EL (cell line): ENCODE measurements around the gene TOB2.
"Not testable (repeated sequence)": the region's sequence is repeated elsewhere in the genome, so short reads cannot be mapped to it uniquely, and the experiment has no call there.

ENCODE experiments used
- DNase-seq: peaks from one replicate; pipeline ENCODE4 v3.0.0-alpha.2; 2016

The TOB2 gene

GRCh38 chr22:41425660-41426365 lies 20.8 kb downstream of the TOB2 start:
- DNase-seq, result no peak

GRCh38 chr22:41418717-41419116 lies 27.9 kb downstream of the TOB2 start:
- no peak for DNase-seq

GRCh38 chr22:41417622-41418390 lies 28.8 kb downstream of the TOB2 start:
- DNase-seq, result peak; percentile 27

DNA sequence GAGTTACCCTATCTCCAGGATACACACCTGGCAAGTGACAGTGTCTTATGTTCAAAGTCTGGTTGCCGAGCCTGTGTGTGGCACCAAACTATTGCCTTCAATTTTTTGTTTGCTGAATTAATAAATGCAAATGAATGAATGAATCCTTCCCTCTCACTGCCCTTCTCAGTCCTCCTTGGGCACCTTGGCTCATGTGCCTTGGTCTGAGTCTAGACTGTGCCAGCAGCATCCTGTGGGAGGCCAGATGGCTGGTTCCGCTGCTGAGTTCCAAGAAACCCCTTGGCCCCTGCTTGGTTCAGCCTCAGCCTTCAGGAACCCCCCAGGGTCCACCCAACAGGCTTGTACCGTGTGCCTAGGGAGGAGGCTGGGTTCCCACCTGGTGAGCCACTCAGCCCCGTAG lies 31.0 kb downstream of the TOB2 start:
- no peak for DNase-seq

- no peak for DNase-seq
Measured at GRCh38 chr22:41411021-41411851, 35.4 kb downstream of the TOB2 start.

DNA sequence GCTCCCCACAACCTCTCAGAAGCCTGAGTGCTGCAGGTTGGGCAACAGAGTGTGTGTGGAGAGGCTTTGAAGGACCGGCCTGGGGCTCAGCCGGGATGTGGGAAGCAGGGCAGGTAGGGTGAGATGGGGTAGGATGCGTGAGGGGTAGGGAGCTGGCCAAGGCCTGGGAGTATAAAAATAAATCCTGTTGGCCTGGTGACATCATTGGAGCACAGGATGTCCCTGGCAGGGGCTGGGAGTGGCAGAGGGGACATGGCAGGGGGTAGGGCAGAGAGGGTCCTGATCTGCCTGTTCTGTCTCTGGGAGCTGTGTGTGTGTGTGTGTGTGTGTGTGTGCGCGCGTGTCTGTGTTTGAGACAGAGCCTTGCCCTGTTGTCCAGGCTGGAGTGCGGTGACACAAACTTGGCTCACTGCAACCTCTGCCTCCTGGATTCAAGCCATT lies 36.3 kb downstream of the TOB2 start:
- DNase-seq, result no peak

GRCh38 chr22:41408665-41409064 lies 37.9 kb downstream of the TOB2 start:
- DNase-seq, result no peak

DNA sequence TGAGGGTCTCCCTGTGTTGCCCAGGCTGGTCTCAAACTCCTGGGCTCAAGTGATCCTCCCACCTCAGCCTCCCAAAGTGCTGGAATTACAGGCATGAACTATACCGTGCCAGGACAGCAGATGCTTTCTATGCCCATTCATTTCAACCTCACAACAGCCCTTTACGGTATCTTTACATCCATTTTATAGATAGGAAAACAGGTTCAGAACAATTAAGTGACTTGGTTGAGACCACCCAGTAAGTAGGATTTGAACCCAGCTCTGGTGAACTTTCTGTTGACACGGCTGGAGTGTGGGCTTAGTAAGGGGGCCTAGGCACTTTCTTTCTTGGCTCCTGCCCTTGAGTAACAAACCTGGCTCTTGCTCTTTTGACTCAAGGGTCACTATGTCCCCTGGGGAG lies 39.2 kb downstream of the TOB2 start:
- no peak for DNase-seq

DNA sequence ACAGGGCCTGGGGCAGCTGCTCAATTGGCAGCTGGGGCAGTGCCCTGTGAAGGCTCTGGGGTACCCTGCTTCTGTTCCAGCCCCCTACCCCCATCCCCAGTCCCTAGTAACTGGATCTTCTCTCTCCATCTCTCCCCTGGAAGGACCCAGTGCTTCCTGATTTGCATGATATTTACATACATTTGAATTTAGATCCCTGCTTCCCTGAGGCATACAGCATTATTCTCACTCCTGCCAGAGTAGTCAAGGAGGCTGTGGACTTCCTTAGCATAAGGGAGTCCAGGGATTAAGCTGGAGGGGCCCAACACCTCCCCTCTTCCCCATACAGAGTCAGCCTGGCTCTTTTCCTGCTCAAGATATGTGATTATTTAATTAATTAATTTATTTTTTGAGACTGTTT lies 40.2 kb downstream of the TOB2 start:
- no peak for DNase-seq

DNA sequence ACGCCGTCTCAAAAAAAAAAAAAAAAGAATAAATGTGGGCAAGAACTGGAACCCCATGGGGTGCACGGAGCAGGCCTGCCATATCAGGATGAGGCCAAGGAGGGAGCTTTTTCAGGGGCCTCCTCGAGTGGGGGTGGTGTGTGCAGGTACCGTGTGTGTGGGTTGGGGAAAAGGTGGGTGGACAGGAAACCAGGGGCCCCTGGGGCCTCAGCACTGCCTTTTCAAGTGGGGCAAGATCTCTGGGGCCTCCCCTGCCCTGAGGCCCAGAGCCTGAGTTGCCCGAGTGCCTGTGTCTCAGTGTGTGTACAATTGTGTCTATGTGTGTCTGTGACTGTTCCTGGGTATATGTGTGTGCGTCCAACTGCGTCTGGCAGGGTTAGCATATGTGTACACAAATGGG lies 41.0 kb downstream of the TOB2 start:
- DNase-seq, result no peak

DNA sequence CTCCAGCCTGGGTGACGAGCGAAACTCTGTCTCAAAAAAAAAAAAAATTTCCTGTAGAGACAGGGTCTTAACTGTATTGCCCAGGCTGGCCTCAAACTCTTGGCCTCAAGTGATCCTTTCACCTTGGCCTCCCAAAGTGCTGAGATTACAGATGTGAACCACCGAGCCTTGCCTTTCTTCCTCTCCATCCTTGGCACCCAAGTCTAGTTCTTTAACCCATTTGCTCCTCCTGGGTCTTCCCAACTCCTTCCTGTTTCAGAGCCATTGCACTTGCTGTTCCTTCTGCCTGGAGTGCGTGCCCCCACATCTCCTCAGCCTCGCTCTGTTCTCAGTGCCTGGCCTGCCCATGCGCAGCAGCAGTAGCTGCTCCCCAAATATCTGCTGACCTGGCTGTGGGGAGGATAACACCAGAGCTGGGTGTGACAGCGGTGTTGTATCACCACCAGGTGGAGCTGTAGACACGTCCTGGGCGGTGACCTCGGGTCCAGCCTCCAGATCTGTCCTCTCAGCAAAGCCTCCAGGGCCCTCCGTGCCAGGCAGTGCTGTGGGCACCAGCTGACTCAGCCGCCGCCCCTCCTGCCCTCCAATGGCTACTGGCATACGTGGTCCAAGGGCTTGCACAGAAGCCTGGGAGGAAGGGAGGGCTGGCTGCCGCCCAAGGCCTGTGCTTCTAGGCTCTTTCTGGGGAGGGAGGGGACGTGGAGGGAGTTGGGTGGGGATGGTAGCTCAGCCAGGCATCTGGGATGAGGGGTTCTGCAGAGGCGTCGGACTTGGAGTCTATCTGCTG lies 42.9 kb downstream of the TOB2 start:
- DNase-seq, result peak; percentile 91

DNA sequence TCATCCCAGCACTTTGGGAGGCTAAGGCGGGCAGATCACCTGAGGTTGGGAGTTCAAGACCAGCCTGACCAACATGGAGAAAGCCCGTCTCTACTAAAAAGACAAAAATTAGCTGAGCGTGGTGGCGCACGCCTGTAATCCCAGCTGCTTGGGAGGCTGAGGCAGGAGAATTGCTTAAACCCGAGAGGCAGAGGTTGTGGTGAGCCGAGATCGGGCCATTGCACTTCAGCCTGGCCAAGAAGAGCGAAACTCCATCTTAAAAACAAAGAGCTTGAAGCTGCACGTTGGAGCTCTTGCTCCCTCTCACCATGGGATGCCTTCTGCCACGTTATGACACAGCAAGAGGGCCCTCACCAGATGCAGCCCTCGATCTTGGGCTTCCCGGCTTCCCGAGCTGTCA lies 43.8 kb downstream of the TOB2 start:
- DNase-seq, result not testable (repeated sequence)

DNA sequence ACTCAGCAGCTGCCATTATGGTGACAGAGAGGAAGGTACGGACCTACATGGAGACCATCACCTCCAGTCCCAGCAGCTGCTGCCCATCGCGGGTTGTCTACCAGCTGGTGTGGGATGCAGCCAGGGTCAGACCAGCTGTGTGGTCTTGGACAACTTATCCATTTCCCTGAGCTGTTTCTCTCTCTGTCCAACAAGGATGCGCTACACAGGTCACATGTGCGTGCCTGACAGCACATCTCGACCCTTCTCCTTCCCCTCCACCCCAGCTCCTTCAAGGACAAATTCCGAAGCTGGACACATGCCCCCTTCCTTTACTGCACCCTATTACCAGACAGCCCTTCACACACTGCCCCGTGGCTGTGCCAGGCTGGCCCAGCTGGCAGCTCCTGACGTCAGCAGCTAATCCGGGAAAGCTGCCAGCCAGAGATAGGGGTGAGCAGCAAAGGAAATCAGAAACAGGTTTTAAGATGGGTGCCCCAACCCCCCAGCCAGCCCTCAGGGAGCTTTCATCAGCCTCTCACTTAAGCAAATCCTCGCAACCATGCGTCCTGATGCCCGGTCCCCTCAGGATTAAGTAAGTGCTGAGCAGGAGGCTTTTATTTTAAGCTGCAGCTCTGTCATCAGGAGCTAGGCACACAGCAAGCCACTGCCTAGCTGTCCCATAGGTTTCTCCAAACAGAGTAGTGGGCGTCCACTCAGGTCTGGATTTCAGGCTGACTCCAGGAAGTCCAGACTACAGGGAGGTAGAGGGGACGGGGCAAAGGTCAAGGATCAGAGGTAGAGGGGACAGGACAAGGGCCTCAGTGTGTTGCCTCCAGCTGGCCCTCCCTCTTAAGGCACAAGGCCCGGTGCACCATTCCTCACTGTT lies 44.6 kb downstream of the TOB2 start:
- peak; percentile 82 for DNase-seq

DNA sequence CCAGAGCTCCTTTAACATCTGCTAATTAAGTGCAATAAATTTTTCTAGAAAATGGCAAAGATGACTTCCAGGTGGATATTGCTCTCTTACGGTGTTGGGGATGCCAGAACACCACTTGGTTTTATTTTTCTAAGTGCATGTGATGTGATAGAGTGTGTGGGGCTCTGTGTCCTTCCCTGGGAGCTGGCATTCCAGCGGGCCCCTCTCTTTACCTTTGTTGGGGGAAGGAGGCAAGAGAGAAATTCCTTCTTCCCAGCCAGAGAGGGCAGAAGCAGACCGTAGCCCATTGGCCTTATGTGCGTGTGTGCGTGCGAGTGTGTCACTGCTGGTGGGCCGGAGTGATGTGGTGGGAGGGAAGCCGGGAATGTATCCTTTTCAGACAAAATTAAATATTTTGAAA lies 47.7 kb downstream of the TOB2 start:
- no peak for DNase-seq

- DNase-seq, result no peak
Measured at GRCh38 chr22:41397143-41397811, 49.3 kb downstream of the TOB2 start.

DNA sequence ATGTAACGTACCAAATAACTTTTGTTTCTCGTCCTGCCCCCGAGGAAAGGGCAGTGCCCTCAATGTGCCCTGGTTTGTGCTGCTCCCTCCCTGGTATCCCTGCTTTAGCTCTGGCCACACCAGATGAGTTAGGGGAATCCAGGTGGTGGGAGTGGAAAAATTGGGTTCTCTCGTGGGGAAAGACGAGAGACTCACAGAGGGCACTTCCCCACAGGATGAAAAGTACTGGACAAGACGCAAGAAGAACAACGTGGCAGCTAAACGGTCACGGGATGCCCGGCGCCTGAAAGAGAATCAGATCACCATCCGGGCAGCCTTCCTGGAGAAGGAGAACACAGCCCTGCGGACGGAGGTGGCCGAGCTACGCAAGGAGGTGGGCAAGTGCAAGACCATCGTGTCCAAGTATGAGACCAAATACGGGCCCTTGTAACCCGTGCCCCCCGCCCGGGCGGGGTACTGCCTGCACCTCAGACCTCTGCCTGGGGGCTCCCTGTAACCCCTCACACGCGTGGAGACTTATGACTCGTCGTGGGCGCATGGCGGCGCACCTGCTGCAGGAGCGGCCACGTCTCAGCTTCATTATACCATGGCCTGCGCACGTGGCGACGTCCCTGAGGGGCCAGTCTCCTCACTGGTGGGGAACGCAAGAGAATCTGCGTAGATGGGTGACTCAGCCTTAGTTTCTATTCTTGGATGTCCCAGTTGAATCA lies 50.9 kb downstream of the TOB2 start:
- no peak for DNase-seq

- no peak for DNase-seq
Measured at GRCh38 chr22:41394012-41394356, 52.6 kb downstream of the TOB2 start.

GRCh38 chr22:41387341-41387740 lies 59.3 kb downstream of the TOB2 start:
- no peak for DNase-seq

GRCh38 chr22:41384128-41384527 lies 62.5 kb downstream of the TOB2 start:
- DNase-seq, result no peak
